ENCODE measurements around the gene CAPN15. TPM values are rescaled to one million over a fixed set of nuclear protein-coding genes. Genes with fewer than 3 reads are reported as not detected.
A peak's percentile ranks its signal among the peaks of the same experiment; 100 is the strongest.

CAPN15 gene
- total RNA-seq, 1 experiment from 2014 or later, result 60.4 TPM

DNA sequence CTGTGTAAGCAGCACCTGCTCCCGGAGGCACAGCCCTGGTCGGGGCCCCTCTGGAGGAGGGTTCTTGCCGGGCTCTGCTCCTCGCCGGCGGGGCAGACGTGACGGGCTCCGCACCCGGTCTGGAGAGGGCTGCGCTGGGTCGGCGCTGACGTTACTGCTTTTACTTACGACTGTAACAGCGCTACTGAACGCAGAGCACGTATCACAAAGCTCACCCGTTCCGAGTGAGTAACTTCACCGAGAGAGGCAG lies 61.1 kb downstream of the CAPN15 start:
- no peaks in the 10 kb centered on the region for H3F3A ChIP-seq (ENCODE audit: low read length, unreplicated experiment)
- H3K27me3 ChIP-seq (ENCODE audit: low read length), result no peaks in the 10 kb centered on the region
- intact Hi-C loops (cut with micrococcal nuclease), result loop anchor here (5.0 to 10.0 kb wide), 2 partner anchors 49 to 64 kb away; partner anchors contain the start of genes CAPN15 and METTL26
- ChIA-PET POLR2A (ENCODE audit: unreplicated experiment) (no interaction called here), CTCF (no interaction called here)
- no peaks in the 10 kb centered on the region for H3K9me2 ChIP-seq (replicated peaks; ENCODE audit: low read length)
- H3K27ac ChIP-seq (ENCODE audit: low read length), result peak overlapping the region; percentile 77
- peaks cover 7% of the 10 kb centered on the region; the same call in 1 of the 2 replicates for H4K20me1 ChIP-seq (ENCODE audit: low read length)
- TF ChIP-seq EZH2 (IDR thresholded peaks at IDR 0.05; ENCODE audit: low read length, unreplicated experiment) (no peak), EZH2phosphoT487 (IDR thresholded peaks at IDR 0.05; ENCODE audit: borderline replicate concordance, low read length) (no peak)
- TF ChIP-seq, protein P1, sequence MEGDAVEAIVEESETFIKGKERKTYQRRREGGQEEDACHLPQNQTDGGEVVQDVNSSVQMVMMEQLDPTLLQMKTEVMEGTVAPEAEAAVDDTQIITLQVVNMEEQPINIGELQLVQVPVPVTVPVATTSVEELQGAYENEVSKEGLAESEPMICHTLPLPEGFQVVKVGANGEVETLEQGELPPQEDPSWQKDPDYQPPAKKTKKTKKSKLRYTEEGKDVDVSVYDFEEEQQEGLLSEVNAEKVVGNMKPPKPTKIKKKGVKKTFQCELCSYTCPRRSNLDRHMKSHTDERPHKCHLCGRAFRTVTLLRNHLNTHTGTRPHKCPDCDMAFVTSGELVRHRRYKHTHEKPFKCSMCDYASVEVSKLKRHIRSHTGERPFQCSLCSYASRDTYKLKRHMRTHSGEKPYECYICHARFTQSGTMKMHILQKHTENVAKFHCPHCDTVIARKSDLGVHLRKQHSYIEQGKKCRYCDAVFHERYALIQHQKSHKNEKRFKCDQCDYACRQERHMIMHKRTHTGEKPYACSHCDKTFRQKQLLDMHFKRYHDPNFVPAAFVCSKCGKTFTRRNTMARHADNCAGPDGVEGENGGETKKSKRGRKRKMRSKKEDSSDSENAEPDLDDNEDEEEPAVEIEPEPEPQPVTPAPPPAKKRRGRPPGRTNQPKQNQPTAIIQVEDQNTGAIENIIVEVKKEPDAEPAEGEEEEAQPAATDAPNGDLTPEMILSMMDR (conservative IDR thresholded peaks at IDR 0.05; ENCODE audit: low read depth, low read length), result no peak
- BruUV-seq (replicated peaks), result no TSS peak
- DNase-seq (peak; percentile 25), ATAC-seq (peak; percentile 2)
- H3K4me1 ChIP-seq (ENCODE audit: insufficient read depth, low read length), result peaks cover 23% of the 10 kb centered on the region
- peak overlapping the region; percentile 90 for H3K4me3 ChIP-seq (ENCODE audit: low read length)
- peaks cover 48% of the 10 kb centered on the region for H3K79me2 ChIP-seq (ENCODE audit: low read length)
- peak overlapping the region; percentile 89 for H3K4me2 ChIP-seq (ENCODE audit: low read length)
- peak overlapping the region; percentile 92 for H3K9ac ChIP-seq (ENCODE audit: low read length)
- H2AFZ ChIP-seq (ENCODE audit: low read length), result peak overlapping the region; percentile 89; the same call in 1 of the 2 replicates
- H3K9me3 ChIP-seq (ENCODE audit: low read length), result no peaks in the 10 kb centered on the region
- no peaks in the 10 kb centered on the region for H3K36me3 ChIP-seq (ENCODE audit: low read depth, low read length)

DNA sequence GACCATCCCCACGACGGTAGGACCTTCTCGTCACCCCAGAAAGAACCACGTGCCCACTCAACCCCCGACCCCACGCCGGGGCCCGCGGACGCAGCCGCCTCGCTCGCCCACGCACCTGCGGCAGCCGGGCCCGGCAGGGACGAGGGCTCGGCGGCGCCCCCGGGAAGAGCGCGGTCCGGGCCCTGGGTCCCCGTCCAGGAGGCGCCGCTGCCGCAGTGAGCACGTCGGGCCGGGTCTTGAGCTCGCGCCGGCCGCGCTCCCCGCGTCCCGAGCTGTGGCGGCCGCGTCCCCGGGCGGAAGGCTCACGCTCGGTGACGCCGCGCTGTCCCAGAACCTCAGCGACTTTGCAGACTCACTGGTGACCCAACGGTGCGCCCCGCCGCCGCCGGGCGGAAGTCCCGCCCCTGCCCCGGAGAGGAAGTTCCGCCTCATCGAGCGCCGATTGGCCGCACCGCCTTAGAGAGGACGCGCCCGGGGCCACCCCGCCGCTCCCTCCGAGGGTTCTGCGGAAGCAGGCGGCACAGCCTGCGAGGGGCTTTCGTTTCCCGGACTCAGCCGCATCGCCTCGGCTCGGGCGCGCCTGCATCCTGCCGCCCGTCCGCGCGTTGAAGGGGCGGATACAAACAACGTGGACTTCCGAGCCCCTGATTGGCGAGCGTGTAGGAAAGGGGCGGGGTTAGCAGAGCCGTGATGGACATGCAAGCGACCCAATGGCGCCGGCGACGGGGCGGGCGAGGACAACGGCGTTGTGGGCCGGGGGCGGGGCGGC lies 61.6 kb downstream of the CAPN15 start:
- TF ChIP-seq, protein P1 (conservative IDR thresholded peaks at IDR 0.05; ENCODE audit: low read depth, low read length), result no peak
- TF ChIP-seq EZH2 (IDR thresholded peaks at IDR 0.05; ENCODE audit: low read length, unreplicated experiment), result no peak
- no peak for TF ChIP-seq EZH2phosphoT487 (IDR thresholded peaks at IDR 0.05; ENCODE audit: borderline replicate concordance, low read length)
- peaks cover 12% of the 10 kb centered on the region; the same call in 1 of the 2 replicates for H4K20me1 ChIP-seq (ENCODE audit: low read length)
- BruUV-seq (replicated peaks), result no TSS peak
- H3K27me3 ChIP-seq (ENCODE audit: low read length), result no peaks in the 10 kb centered on the region
- peak overlapping the region; percentile 77 for H3K27ac ChIP-seq (ENCODE audit: low read length)
- no peaks in the 10 kb centered on the region for H3K36me3 ChIP-seq (ENCODE audit: low read depth, low read length)
- no peaks in the 10 kb centered on the region for H3K9me2 ChIP-seq (replicated peaks; ENCODE audit: low read length)
- H3K79me2 ChIP-seq (ENCODE audit: low read length), result peaks cover 53% of the 10 kb centered on the region
- peak overlapping the region; percentile 89 for H2AFZ ChIP-seq (ENCODE audit: low read length)
- H3K9me3 ChIP-seq (ENCODE audit: low read length), result no peaks in the 10 kb centered on the region
- ATAC-seq (peak; percentile 72), DNase-seq (peak; percentile 85)
- peak overlapping the region; percentile 92 for H3K9ac ChIP-seq (ENCODE audit: low read length)
- peak overlapping the region; percentile 89 for H3K4me2 ChIP-seq (ENCODE audit: low read length)
- H3F3A ChIP-seq (ENCODE audit: low read length, unreplicated experiment), result no peaks in the 10 kb centered on the region
- intact Hi-C loops (cut with micrococcal nuclease), result loop anchor here (5.0 to 10.0 kb wide), 2 partner anchors 48 to 64 kb away; partner anchors contain the start of genes CAPN15 and METTL26
- POLR2A ChIA-PET (ENCODE audit: unreplicated experiment), result no interaction called here
- peak overlapping the region; percentile 90 for H3K4me3 ChIP-seq (ENCODE audit: low read length)
- CTCF ChIA-PET, result no interaction called here
- peaks cover 28% of the 10 kb centered on the region for H3K4me1 ChIP-seq (ENCODE audit: insufficient read depth, low read length)

All from PC-3 (cell line).